Smooth muscle cell of the brain vasculature (primary cell): ENCODE data around the gene HSD17B14.
"Not testable (repeated sequence)": the region's sequence is repeated elsewhere in the genome, so short reads cannot be mapped to it uniquely, and the experiment has no call there.

Experiments
- DNase-seq: peaks from one replicate; pipeline ENCODE4 v3.0.0-alpha.2; 2012; ENCODE audit warnings: low read depth, low spot score

The HSD17B14 gene

DNA sequence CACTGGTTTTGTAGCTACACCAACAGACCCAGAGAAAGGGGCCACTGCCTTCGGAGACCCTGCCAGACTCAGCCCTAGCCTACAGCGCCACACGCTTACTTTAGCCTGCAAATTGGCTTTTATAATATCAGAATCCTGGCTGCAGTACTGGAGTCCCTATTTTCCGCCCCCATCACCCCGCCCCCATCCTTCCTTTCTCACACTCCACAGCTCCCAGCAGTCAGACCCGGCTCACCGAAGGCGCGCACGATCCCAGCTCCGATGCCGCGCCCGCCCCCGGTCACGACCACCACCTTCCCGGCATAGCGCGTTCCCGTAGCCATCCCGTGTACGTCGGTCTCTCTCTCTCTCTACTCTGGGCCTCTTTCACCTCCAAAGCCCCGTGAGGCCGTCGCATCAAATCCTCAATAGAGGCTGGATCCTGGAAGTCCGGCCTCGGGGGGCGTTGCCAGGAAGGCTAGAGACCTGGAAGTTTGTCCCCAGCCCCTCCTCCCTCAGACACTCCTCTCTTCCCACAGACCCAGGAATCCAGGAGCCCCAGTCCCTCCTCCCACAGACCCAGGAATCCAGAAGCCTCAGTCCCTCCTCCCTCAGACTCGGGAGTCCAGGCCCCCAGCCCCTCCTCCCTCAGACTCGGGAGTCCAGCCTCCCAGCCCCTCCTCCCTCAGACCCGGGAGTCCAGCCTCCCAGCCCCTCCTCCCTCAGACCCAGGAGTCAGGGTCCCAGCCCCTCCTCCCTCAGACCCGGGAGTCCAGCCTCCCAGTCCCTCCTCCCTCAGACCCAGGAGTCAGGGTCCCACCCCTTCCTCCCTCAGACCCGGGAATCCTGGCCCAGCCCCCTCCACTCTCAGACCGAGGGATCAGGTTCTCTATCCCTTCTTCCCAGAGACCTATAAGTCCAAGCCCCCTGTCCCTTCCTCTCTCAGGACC lies at the start of gene HSD17B14:
TSS of gene HSD17B14 (minus strand) at position 403 of the 929 bp plus-strand sequence. CDS start at position 323, 80 bp downstream.
- DNase-seq, result peak; percentile 44

DNA sequence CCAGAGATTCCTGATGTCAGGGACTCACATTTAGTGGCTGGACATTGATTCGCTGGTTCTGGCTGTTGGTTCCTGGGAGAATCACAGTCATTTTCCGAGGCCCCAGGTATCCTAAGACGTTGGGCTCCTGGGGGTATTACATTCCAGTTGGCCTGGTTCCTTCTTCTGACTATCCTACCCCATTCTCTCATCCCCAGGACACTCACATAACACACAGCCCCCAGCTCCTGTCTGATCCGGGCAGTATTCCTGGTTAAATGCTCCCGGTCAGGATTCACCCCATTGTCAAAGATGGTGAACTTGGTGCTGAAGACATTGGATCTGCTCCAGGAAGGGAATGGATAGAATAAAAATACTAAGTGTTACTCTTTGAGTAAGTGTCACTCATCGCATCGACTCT lies 47.4 kb upstream of the HSD17B14 start:
- DNase-seq, result no peak

DNA sequence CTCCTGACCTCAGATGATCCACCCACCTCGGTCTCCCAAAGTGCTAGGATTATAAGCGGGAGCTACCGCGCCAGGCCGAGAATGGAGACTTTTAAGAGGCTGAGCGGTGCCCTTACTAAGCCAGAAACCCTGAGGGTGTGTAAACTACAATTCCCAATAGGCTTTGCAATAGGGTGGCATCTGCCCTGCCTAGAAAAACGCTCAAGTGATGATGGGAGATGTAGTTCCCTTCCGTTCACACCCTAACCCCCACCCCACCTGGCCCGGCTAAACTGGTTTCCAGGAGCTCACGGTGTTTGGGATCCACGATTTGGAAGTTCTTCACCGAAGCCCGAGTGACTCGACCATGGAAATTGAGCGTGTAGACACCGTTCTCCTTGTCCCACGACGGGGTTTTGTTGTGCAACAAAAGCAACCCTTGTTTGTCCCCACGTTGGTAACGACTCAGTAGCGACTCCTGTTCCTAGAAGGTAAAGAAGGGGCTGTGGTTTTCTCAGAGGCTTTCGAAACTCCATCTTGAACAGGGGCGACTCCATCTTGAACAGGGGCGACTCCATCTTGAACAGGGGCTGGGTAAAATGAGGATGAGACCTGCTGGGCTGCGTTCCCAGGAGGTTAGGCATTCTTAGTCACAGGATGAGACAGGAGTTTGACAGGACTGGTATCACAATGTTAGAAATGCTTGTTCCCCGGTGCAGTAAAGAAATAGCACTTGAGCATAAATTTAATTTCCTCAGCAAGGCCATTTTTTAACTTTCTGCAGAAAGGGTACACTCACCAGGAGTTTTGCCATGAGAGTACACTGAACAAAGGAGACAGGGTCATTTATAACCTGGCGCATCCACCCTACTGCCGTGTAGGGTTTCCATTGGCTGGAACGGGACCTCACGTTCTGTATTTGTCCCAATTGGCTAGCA lies 45.7 kb upstream of the HSD17B14 start:
- DNase-seq, result no peak

DNA sequence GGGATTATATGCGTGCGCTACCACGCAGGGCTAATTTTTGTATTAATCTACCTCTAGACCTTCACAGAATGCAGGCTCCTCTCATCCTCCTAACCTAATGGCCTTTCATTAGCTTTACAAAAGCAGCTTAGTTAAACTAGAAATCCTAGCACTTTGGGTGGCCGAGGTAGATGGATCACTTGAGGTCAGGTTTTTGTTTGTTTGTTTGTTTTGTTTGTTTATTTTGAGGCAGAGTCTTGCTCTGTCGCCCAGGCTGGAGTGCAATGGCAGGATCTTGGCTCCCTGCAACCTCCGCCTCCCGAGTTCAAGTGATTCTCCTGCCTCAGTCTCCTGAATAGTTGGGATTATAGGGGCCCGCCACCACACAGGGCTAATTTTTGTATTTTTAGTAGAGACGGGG lies 43.4 kb upstream of the HSD17B14 start:
- not testable (repeated sequence) for DNase-seq

DNA sequence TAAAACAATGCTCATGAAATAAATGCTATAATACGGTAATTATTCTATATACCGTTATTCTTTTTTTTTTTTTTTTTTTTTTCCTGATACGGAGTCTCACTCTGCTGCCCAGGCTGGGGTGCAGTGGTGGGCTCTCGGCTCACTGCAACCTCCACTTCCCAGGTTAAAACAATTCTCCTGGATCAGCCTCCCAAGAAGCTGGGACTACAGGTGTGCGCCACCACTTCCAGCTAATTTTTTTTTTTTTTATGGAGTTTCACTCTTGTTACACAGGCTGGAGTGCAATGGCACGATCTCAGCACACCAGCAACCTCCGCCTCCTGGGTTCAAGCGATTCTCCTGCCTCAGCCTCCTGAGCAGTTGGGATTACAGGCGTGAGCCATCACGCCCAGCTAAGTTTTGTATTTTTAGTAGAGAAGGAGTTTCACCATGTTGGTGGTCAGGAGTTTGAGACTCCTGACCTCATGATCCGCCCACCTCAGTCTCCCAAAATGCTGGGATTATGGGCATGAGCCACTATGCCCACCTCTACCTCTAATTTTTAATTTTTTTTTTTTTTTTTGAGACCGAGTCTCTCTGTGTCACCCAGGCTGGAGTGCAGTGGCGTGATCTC lies 42.8 kb upstream of the HSD17B14 start:
- DNase-seq, result no peak

DNA sequence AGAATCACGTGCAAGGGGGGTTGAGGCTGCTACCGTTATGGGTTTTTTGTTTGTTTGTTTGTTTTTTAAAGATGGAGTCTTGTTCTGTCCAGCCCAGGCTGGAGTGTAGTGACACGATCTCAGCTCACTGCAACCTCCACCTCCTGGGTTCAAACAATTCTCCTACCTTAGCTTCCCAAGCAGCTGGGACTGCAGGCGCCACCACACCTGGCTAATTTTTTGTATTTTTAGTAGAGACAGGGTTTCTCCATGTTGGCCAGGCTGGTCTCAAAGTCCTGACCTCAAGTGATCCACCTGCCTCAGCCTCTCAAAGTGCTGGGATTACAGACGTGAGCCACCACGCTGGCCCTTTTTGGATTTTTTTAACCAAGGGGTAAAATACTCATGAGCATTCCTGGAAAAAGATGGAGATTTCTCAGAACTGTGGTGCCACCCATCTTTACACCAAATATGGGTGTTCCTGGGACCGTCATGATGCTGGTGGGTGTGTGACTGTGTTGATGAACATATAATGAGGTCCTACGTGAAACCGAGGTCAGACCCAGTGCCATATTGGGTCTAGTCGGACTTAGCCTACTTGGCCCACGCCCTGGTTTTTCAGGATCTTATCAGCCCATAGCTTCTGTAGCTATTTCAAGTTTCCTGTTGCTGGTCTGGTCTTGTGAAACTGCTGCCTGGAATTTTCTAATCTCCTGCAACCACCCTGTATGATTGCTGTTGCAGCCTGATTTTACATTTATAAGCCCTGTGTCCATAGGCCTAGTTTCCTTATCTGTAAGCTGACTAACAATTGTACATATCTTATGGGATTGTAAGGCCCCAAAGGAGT lies 42.1 kb upstream of the HSD17B14 start:
- no peak for DNase-seq

DNA sequence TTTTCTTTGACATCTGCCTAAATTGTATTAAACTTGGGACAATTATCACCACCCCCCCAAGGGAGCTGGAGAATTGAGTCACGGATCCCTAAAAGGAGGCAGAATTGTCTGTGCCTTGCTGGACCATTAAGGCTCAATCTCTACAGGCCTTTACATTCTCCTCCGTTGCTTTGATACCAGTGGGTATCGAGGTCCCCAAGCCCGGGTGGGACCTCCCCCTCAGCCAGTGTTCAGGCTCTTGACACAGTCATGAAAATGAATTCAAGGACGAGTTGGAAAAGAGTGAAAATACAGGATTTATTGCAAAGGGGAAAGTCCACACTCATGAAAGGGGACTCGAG lies 41.5 kb upstream of the HSD17B14 start:
- DNase-seq, result no peak

DNA sequence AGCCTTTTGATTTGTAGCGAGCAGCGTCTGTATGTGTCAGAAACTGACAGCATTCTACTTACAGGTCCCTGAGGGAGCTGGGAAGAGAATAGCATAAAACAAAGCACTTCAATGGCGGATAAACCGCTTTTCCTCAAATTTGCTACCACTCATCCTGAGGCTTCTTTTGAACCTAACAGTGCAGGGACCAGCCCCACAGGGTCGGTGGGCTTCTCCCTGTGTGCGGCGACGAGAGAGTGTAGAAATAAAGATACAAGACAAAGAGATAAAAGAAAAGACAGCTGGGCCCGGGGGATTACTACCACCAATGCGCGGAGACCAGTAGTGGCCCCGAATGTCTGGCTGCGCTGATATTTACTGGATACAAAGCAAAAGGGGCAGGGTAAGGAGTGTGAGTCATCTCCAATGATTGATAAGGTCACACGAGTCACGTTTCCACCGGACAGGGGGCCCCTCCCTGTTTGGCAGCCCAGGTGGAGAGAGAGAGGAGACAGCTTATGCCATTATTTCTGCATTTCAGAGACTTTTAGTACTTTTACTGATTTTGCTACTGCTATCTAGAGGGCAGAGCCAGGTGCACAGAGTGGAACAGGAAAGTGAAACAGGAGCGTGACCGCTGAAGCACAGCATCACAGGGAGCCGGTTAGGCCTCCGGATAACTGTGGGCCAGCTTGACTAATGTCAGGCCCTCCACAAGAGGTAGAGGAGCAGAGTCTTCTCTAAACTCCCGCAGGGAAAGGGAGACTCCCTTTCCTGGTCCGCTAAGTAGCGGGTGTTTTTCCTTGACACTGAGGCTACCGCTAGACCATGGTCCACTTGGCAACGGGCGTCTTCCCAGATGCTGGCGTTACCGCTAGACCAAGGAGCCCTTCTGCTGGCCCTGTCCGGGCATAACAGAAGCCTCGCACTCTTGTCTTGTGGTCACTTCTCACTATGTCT lies 40.0 kb upstream of the HSD17B14 start:
- DNase-seq, result not testable (repeated sequence)

DNA sequence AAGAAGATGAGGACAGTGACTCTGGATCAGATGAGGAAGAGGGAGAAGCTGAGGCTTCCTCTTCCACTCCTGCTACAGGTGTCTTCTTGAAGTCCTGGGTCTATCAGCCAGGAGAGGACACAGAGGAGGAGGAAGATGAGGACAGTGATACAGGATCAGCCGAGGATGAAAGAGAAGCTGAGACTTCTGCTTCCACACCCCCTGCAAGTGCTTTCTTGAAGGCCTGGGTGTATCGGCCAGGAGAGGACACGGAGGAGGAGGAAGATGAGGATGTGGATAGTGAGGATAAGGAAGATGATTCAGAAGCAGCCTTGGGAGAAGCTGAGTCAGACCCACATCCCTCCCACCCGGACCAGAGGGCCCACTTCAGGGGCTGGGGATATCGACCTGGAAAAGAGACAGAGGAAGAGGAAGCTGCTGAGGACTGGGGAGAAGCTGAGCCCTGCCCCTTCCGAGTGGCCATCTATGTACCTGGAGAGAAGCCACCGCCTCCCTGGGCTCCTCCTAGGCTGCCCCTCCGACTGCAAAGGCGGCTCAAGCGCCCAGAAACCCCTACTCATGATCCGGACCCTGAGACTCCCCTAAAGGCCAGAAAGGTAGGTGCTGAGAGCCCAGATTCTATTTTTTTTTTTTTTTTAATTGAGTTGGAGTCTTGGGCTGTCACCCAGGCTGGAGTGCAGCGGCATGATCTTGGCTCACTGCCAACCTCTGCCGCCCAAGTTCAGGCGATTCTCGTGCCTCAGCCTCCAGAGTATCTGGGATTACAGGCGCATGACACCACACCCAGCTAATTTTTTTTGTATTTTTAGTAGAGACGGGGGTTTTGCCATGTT lies 38.2 kb upstream of the HSD17B14 start:
- no peak for DNase-seq

DNA sequence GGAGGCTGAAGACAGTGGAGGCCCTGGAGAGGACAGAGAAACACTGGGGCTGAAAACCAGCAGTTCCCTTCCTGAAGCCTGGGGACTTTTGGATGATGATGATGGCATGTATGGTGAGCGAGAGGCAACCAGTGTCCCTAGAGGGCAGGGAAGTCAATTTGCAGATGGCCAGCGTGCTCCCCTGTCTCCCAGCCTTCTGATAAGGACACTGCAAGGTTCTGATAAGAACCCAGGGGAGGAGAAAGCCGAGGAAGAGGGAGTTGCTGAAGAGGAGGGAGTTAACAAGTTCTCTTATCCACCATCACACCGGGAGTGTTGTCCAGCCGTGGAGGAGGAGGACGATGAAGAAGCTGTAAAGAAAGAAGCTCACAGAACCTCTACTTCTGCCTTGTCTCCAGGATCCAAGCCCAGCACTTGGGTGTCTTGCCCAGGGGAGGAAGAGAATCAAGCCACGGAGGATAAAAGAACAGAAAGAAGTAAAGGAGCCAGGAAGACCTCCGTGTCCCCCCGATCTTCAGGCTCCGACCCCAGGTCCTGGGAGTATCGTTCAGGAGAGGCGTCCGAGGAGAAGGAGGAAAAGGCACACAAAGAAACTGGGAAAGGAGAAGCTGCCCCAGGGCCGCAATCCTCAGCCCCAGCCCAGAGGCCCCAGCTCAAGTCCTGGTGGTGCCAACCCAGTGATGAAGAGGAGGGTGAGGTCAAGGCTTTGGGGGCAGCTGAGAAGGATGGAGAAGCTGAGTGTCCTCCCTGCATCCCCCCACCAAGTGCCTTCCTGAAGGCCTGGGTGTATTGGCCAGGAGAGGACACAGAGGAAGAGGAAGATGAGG lies 37.4 kb upstream of the HSD17B14 start:
- no peak for DNase-seq

DNA sequence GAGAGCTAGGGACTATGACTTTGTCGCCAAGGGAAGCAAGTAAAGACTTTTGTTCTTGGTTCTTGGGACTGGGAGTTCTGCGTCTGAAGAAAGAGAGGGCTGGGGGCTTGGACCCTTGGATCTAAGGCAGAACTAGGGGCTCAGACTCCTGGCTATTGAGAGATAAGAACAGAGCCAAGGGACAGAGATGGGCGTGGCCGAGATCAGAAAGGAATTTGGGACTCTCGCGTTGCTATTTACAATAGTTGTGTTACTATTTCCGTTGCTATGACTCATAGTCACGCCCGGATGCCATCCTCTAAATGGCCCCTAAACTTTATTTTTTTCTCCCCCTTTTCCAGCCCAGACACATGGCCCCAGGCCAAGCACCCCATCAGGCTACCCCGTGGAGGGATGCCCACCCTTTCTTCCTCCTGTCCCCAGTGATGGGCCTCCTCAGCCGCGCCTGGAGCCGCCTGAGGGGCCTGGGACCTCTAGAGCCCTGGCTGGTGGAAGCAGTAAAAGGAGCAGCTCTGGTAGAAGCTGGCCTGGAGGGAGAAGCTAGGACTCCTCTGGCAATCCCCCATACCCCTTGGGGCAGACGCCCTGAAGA lies 36.7 kb upstream of the HSD17B14 start:
- peak; percentile 77 for DNase-seq

DNA sequence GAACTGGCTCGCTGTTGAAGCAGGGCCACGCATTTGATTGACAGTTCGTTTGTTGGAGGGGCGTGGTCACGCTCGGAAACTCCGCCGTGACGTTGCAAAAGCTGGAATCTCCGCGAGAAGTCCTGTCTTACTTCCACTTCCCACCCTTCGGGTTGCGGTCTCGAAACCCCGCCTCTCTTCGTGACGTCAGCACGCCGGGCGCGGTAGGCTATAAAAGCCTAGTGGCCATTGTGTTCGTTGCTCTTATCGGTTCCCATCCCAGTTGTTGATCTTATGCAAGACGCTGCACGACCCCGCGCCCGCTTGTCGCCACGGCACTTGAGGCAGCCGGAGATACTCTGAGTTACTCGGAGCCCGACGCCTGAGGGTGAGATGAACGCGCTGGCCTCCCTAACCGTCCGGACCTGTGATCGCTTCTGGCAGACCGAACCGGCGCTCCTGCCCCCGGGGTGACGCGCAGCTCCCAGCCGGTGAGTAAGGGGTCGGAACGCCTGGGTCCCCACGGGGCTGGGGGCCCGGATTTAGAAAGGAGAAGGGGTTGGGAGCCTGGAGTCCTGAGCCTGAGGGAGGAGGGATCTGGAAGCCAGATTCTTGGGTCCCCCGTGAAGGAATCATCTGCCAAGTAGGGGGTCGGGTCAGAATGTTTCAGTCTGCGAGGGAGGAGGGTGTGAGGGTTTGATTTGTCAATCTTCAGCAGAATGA lies 36.0 kb upstream of the HSD17B14 start, which contains the start of gene PPP1R15A:
TSS of gene PPP1R15A (plus strand) at position 240 of the 702 bp plus-strand sequence. CDS start 813 bp downstream, outside the sequence.
- peak; percentile 94 for DNase-seq

DNA sequence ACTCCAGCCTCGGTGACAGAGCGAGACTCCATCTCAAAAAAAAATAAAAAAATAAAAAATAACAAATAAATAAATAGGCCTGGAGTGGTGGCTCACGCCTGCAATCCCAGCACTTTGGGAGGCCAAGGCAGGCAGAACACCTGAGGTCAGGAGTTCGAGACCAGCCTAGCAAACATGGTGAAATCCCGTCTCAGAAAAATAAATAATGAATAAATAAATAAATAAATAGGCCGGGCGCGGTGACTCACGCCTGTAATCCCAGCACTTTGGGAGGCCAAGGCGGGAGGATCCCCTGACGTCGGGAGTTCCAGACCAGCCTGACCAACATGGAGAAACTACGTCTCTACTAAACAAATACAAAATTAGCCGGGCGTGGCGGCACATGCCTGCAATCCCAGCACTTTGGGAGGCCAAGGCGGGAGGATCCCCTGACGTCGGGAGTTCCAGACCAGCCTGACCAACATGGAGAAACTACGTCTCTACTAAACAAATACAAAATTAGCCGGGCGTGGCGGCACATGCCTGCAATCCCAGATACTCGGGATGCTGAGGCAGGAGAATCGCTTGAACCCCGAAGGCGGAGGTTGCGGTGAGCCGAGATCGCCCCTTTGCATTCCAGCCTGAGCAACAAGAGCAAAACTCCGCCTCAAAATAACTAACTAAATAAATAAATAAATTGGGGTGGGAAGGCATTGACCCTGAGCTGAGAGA lies 35.3 kb upstream of the HSD17B14 start:
- DNase-seq, result not testable (repeated sequence)

DNA sequence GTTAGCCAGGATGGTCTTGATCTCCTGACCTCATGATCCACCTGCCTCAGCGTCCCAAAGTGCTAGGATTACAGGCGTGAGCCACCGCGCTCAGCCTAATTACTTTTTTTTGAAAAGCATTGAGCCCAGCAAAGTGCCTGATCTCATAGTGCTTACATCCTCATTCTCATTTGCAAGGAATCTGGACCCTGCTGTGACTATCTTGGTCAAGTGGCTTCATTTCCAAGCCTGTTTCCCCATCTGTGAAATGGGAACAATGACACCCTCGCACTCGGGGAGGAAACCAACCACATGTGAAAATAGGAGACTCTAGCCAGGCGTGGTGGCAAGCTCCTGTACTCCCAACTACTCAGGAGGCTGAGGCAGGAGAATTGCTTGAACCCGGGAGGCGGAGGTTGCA lies 33.8 kb upstream of the HSD17B14 start:
- no peak for DNase-seq

DNA sequence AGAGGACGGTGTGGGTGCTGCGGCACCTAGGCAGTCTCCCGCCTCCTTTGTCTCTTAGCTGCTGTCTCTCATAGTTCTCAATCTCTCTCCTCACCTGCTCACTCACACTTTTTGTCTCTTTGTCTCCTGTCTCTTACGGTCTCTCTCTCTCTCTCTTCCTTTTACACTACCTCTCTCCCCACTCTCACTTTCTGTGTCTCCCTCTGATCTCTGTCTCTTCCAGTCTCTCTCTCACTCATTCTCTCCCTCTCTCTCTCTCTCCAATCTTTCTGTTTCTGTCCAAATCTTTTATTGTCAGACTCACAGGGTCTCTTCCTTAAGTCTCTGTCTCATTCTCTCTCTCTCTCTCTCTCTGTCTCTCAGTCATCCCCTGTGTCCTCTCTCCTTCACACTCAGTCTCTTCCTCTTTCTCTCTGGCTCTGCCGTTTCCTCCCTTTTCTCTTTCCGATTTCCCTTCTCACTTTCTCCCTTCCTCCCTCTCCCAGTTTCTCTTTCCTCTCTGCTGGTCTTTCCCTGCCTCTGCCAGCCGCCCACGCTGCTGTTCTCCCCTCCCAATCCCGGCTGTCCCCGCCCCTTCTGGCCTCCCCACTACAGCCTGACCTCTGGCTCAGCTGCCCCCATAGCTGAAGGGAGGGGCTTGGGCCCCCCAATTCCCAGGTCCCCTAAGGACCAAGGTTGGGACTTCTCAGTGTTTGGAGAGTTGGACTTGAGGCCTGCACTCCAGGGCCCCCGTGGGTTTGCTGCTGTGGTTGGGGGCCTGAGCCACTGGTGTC lies 32.0 kb upstream of the HSD17B14 start, which contains the start of gene PLEKHA4:
TSS of gene PLEKHA4 (minus strand) at position 504 of the 773 bp plus-strand sequence. CDS start 997 bp downstream, outside the sequence.
- DNase-seq, result no peak
